Measurements from ENCODE around the gene CLEC20A.

Gene CLEC20A

GRCh38 chr1:178498896-178499675, 2.3 kb upstream of the CLEC20A start:
- no peak for DNase-seq

DNA sequence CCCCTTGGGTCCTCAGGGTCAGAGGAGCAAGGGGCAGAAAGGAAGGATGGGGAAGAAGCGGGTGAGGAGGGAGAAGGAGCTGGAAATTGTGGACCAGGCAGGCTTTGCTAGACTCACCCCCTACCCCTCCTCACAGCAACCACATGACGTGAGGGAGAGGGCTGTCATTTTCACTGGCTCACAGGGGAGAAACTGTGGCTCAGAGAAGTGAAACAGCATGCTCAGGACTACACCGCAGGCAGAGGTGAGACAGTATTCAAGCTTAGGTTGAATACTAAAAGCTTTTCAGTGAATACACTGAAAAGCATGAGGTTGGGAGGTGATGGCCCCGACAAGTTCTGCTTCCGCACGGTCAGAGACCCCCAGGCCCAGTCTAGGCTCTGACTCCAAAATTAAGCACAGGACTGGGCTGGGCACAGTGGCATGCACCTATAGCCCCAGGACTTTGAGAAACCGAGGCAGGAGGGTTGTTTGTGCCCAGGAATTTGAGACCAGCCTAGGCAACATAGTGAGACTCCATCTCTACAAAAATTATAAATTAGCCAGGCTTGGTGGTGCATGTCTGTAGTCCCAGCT, 1.2 kb upstream of the CLEC20A start:
- no peak for DNase-seq

GRCh38 chr1:178495741-178496409, 889 bp downstream of the CLEC20A start:
- DNase-seq, result no peak

DNA sequence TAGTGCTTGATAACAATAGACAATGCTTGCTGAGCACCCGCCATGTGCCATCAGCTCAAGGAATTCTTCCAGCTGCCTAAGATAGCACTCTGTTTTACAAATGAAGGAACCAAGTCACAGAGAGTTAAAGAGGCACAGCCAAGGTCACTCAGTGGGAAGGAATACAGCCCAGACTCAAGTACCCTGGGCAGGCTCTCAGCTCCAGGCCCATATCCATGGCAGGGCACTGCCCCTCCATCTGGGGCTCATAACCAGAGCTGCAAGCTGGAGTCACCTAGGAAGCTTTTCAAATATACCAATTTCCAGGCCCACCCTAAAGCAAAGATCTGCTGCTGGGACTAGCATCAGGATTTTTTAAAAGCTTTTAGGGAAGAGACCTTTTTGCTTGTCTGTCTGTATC, 1.6 kb downstream of the CLEC20A start:
- DNase-seq, result no peak

DNA sequence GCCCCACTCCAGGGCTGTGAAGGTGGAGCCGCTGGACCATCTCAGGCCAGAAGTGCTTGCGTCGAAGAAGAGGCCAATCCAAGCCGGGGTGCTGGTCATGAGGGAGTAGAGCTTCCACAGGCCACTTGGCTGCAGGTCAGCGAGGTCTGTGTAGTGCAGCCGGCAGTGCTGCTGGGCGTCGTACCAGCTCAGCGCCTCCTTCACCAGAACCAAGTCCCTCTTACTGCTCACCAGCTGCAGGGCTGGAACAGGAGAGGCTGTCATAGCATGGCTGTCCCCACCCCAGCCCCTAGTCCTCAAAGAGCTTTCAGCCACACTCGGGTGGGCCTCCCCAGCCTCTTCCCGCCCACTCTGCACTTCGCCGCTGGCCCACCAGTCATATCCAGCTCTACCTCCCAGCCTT, 2.2 kb downstream of the CLEC20A start:
- no peak for DNase-seq

DNA sequence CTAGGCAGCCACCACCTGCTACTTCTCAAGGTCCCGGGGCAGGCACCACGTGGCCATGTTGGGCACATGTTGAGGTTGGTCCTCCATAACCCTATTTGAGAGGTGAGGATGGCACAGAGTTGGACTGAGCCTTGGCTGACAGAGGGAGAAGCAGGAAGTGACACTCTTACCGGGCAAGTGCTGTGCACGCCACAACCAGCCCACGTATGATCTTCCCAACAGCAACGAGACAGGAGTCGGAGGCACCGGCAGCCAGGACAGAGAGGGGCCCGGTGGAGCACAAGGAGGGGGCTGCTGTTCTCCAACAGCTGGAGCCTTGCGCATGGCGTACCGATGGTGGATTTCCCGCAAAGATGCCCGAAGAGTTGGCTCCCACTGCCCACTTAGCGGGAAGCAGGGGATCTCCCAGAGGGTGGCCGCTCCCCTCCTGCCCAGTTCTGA, 3.4 kb downstream of the CLEC20A start:
- no peak for DNase-seq

DNA sequence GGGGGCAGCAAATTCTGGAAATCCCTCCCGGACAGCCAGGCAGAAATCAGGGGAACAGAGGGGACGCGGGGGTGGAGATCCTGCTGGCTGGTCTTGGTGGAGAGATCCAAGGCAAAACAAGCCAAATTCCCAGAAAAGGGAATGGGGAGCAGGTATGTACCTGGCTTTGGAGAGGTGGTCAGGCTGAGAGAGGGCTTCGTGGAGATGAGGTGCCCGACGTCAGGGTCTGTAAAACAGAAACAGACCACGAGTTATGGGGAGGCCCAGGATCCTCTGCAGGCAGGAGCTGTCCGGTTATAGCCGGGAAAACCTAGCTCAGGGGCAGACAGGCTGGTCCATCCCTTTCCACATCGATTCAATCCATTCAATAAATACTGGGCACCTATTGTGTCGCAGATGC, 4.4 kb downstream of the CLEC20A start:
- no peak for DNase-seq

DNA sequence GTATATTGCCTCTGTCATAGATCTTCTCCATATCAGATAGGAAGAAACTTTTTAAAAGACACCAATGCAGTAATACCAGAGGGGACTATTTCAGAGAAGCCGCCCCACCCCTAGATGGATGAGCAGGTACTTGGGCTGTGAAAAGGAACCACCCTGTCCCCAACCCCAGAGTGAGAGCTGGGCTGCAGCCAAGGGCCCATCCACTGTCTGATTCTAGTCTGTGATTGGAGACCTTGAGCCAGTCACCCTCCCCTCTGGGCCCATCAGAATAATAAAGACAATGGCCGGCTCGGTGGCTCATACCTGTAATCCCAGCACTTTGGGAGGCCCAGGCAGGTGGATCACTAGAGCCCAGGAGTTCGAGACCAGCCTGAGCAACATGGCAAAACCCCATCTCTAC, 5.0 kb downstream of the CLEC20A start:
- DNase-seq, result no peak

DNA sequence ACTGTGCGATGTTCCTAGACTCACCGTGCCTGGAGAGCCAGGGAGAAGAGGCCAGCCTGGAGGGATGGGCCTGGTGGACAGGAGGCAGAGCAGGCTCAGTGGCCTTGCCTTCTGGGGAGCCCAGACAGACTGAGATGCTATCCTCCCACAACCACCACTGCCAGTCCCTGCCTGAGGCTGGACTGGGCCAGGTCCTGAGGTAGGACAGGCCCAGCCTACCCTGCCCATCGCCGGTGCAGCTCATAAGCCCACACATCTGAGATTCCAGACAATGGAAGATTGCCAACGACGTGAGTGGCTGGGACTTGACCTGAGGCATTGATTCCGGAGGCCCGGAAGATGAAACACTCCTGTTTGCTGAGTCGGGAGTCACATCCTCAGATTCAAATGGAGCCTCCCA, 5.8 kb downstream of the CLEC20A start:
- no peak for DNase-seq

- DNase-seq, result no peak
Measured at GRCh38 chr1:178490136-178490535, 6.6 kb downstream of the CLEC20A start.

- DNase-seq, result no peak
Measured at GRCh38 chr1:178489399-178489798, 7.4 kb downstream of the CLEC20A start.

GRCh38 chr1:178488393-178488792, 8.4 kb downstream of the CLEC20A start:
- DNase-seq, result no peak

DNA sequence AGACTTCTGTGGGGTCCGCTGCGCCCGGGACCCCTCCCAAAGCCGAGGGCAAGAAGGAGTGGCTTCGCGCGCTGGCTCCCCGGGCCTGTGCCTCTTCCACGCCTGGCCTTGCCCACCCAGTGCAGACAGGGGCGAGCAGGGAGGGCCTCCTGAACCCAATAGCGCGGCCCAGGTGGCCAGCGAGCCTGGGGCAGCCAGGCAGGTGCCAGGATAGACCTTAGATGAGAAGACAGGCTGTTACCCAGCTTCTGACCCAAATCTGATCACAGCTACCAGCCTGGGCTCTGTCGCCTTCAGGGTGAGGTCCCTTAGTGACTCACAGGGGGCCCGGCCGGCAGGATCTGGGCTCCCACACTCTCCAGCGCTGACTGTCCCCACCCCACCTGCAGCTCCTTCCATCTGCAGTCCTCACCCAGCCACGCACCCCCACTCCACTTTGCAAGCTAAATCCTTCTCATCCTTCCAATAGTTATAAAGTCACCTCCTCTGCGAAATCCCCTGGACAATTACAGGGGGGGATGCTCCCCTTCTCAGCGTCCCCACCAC, 9.6 kb downstream of the CLEC20A start:
- DNase-seq, result no peak

- DNase-seq, result no peak
Measured at GRCh38 chr1:178486100-178487069, 10.4 kb downstream of the CLEC20A start.

GRCh38 chr1:178485541-178485981, 11.2 kb downstream of the CLEC20A start:
- DNase-seq, result no peak

GRCh38 chr1:178484698-178485225, 12.0 kb downstream of the CLEC20A start:
- no peak for DNase-seq

GRCh38 chr1:178483251-178483957, 13.4 kb downstream of the CLEC20A start:
- no peak for DNase-seq

- DNase-seq, result no peak
Measured at GRCh38 chr1:178477841-178478240, 18.9 kb downstream of the CLEC20A start.

DNA sequence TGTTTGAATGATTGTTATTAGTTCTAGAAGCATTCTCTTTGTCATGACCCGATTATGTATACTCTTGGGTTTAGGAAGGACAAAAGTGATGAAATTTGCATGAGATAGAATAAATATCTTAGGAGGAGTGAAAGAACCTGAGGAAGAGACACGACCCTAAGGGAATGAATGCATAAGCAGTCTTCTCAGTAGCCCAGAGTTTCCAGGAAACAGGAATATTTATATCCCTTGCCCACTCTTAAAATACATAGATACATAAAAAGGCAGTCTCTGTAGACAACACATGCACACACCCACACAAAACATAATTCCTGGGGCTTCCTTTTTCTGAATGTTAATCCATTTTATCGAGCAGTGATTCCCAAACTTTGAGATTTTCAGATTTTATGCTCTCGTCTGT, 19.4 kb downstream of the CLEC20A start:
- no peak for DNase-seq

DNA sequence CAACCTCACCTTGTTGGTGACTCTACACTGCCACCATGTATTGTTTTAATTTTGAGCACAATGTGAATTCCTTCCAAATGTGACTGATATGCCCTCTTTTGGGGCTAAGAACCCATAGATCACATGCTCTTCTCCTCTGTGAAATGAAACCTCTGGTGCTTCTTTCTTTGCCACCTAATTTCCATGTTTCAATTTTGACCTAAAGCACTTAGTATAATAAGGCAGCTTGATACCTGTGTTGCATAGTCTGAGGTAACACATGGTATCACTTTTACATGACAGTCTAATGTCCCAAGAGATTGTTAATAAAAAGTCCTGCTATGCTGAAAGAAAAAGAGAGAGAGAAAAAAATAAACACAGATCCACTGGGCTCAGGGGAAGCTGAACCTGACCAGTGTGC, 24.2 kb downstream of the CLEC20A start:
- no peak for DNase-seq

- no peak for DNase-seq
Measured at GRCh38 chr1:178470411-178470960, 26.3 kb downstream of the CLEC20A start.

All from NCI-H1930 (cell line).